NCI-H1092 (cell line): ENCODE measurements around the gene FCAR.
"Not testable (repeated sequence)": the region's sequence is repeated elsewhere in the genome, so short reads cannot be mapped to it uniquely, and the experiment has no call there.

Experiments used
- DNase-seq: peaks from one replicate; lab custom pipeline; 2025; lab: John Stamatoyannopoulos, UW

FCAR gene

DNA sequence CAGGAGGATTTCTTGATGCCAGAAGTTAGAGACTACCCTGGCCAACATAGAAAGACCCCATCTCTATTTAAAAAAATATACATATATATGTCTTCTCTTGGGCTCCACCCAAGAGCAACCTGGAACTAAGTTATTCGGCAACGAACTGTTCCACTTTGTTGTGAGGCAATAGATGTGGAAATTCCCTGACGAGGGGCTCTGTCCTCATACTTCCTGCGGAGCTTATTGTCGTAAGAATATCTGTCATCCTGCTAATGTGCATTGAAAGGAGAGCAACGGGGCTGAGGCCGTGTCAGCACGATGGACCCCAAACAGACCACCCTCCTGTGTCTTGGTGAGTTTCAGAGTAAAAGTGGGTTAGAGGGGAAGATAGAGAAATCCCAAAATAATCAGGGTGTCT lies at the start of gene FCAR:
Gene FCAR, plus strand, starts transcription at position 246 of the 400 bp plus-strand sequence. Its CDS starts 55 bp downstream, at position 301.
- no peak for DNase-seq

DNA sequence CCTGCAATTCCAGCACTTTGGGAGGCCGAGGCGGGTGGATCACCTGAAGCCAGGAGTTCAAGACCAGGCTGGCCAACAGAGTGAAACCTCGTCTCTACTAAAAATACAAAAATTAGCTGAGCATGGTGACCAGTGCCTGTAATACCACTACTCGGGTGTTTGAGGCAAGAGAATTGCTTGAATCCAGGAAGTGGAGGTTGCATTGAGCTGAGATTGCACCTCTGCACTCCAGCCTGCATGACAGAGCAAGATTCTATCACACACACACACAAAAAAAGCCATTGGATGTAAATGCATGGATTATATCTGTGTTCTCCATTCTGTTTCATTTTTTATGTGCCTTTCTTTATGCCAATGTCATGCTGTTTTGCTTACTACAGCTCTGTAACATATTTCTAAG lies 49.6 kb upstream of the FCAR start:
- not testable (repeated sequence) for DNase-seq

DNA sequence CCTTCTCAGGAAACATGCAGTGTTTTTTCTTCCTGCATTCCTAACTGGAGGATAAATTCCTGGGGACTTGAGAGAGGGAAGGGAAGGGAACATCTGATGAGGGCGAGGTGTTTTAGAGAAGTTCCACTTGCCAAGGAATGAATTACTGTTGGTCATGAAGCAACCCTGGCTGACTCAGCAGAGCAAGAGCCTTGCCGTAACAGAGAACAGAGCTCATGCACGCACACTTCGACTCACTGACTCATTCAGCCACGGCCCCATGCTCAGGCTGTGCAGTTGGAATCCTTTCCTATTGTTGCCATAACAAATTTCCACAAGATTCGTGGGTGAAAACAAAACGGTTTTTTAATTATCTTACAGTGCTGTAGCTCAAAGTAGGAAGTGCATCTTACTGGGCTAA lies 48.7 kb upstream of the FCAR start:
- DNase-seq: not testable (repeated sequence)

DNA sequence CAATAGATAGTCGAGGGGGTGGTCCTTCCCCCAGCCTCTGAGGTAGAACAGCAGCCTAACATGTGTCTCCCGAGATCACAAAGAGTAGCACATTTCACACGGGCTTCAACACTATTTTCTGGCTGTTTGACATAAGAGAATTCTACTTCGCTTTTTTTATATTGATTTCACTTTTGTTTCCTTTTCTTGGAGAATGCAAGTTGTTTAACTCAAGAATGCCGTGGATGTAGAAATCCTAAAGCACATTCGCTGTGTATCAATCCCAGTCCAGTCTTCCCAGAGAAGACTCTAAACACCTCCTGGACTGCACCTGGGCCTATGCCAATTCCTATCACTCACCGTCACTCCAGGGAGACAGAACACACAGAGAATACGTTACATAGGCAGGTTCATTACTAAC lies 46.0 kb upstream of the FCAR start:
- not testable (repeated sequence) for DNase-seq

DNA sequence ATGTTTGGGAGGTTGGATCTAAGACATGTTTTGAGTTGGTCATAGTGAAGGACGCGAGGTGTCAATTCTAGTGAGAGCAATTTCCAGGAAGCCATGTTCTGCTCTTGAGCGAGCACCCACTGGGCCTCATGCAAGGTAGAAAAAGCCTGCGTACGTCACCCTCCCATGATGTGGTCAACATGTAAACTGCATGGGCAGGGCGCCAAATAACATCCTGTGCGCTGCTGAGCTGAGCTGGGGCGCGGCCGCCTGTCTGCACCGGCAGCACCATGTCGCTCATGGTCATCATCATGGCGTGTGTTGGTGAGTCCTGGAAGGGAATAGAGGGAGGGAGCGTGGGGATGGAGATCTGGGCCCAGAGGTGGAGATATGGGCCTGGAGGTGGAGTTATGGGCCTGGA lies 41.5 kb upstream of the FCAR start, which contains the start of gene KIR2DS4:
Gene KIR2DS4, plus strand, starts transcription at position 181 of the 400 bp plus-strand sequence.
- not testable (repeated sequence) for DNase-seq

DNA sequence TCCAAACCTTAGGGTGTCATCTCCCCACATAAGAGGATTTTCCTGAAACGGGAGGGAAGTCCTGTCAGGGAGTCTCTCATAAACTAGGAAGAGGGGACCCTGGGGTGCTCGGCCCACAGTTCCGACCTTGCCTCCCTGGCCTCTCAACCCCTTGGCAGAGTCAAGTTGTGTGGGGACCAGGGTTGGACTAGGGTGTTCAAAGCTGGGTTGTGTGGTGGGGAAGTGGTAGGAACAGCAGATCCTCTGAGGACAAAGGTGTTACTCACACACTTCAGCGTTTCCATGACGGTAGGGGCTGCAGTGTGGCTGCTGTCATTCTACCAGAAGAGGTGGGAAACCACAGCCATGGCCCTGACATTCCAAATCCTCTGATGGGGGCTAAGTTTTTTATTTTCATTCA lies 38.9 kb upstream of the FCAR start:
- not testable (repeated sequence) for DNase-seq

DNA sequence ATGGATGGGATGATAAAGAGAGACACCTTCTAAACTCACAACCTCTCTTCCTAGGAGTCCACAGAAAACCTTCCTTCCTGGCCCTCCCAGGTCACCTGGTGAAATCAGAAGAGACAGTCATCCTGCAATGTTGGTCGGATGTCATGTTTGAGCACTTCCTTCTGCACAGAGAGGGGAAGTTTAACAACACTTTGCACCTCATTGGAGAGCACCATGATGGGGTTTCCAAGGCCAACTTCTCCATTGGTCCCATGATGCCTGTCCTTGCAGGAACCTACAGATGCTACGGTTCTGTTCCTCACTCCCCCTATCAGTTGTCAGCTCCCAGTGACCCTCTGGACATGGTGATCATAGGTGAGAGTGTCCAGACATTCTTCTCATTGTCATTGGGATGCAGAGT lies 36.5 kb upstream of the FCAR start:
- not testable (repeated sequence) for DNase-seq

DNA sequence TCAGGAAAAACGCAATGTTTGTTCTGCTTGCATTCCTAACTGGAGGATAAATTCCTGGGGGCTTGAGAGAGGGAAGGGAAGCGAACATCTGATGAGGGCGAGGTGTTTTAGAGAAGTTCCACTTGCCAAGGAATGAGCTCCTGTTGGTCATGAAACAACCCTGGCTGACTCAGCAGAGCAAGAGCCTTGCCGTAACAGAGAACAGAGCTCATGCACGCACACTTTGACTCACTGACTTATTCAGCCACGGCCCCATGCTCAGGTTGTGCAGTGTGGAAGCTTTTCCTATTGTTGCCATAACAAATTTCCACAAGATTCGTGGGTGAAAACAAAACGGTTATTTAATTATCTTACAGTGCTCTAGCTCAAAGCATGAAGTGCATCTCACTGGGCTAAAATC lies 30.9 kb upstream of the FCAR start:
- not testable (repeated sequence) for DNase-seq

DNA sequence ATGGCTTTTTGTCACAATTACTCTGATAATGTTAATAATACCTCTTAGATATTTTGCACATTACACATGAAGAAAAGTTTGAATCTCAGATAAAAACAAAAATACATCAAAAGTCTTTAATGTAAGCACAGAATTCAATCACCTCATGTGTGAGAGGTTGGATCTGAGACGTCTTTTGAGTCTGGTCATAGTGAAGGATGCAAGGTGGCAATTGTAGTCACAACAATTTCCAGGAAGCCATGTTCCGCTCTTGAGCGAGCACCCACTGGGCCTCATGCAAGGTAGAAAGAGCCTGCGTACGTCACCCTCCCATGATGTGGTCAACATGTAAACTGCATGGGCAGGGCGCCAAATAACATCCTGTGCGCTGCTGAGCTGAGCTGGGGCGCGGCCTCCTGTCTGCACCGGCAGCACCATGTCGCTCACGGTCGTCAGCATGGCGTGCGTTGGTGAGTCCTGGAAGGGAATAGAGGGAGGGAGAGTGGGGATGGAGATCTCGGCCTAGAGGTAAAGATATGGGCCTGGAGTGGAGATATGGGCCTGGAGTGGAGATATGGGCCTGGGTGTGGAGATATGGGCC lies 23.9 kb upstream of the FCAR start, which contains the start of gene KIR3DL2:
Gene KIR3DL2, plus strand, starts transcription at position 383 of the 580 bp plus-strand sequence. Its CDS starts 33 bp downstream, at position 416.
- DNase-seq: not testable (repeated sequence)

DNA sequence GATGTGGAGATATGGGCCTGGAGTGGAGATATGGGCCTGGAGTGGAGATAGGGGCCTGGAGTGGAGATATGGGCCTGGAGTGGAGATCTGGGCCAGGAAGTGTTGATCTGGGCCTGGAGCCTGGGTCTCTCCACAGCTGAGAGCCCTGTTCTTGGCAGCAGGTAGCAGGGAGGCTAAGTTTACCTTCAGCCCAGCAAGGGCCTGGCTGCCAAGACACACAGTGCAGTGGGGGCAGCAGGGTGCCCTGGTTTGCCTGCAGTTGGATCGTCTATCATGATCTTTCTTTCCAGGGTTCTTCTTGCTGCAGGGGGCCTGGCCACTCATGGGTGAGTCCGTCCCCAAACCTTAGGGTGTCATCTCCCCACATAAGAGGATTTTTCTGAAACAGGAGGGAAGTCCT lies 23.1 kb upstream of the FCAR start:
- DNase-seq: no peak

DNA sequence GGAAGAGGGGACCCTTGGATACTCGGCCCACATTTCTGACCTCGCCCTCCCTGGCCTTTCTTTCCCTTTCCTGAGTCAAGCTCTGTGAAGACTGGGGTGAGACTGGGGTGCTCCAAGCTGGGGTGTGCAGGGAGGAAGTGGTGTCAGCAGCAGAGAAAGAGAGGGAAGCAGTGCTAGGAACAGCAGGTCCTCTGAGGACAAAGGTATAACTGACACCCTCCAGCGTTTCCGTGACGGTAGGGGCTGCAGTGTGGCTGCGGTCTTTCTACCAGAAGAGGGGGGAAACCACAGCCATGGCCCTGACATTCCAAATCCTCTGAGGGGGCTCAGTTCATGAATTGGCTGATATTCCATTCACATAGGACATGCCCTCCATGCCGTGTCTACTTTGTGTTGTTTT lies 22.7 kb upstream of the FCAR start:
- no peak for DNase-seq

DNA sequence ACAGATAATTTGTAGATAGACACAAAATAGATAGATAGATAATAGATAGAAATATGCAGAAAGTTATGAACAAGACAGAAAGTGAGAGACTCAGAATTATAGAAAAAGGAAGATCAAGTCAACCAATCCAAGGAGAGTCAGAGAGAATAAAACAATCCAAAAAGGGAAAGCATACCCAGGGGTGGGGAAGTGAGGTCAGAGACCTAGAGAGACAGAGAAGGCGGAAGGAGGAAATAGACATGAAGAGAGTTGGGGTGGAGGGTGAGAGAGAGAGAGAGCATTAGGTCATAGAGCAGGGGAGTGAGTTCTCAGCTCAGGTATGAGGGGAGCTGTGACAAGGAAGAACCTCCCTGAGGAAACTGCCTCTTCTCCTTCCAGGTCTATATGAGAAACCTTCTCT lies 18.8 kb upstream of the FCAR start:
- not testable (repeated sequence) for DNase-seq

DNA sequence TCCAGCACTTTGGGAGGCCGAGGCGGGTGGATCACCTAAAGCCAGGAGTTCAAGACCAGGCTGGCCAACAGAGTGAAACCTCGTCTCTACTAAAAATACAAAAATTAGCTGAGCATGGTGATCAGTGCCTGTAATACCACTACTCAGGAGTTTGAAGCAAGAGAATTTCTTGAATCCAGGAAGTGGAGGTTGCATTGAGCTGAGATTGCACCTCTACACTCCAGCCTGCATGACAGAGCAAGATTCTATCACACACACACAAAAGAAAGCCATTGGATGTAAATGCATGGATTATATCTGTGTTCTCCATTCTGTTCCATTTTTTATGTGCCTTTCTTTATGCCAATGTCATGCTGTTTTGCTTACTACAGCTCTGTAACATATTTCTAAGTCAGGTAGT lies 15.6 kb upstream of the FCAR start:
- not testable (repeated sequence) for DNase-seq

DNA sequence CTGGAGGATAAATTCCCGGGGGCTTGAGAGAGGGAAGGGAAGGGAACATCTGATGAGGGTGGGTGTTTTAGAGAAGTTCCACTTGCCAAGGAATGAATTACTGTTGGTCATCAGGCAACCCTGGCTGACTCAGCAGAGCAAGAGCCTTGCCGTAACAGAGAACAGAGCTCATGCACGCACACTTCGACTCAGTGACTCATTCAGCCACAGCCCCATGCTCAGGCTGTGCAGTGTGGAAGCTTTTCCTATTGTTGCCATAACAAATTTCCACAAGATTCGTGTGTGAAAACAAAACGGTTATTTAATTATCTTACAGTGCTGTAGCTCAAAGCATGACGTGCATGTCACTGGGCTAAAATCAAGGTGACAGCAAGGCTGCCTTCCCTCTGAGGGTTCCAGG lies 14.6 kb upstream of the FCAR start:
- not testable (repeated sequence) for DNase-seq

DNA sequence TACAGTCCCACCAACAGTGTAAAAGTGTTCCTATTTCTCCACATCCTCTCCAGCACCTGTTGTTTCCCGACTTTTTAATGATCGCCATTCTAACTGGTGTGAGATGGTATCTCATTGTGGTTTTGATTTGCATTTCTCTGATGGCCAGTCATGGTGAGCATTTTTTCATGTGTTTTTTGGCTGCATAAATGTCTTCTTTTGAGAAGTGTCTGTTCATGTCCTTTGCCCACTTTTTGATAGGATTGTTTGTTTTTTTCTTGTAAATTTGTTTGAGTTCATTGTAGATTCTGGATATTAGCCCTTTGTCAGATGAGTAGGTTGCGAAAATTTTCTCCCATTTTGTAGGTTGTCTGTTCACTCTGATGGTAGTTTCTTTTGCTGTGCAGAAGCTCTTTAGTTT lies 10.6 kb upstream of the FCAR start:
- DNase-seq: not testable (repeated sequence)

DNA sequence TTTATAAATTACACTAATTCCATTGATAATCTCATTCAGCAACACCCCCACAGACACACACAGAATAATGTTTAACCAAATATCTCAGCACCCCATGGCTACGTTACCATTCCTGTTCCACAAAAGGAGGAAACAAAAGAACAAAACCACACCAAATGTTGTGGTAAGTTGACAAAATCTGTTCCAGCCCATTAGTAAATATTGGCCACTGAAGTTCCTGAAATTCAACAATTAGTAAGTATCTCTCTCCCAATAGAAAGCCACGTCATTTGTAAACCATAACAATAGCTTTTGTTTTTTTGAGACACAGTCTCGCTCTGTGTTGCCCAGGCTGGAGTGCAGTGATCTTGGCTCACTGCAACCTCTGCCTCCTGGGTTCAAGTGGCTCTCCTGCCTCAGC lies 2.3 kb upstream of the FCAR start:
- no peak for DNase-seq

DNA sequence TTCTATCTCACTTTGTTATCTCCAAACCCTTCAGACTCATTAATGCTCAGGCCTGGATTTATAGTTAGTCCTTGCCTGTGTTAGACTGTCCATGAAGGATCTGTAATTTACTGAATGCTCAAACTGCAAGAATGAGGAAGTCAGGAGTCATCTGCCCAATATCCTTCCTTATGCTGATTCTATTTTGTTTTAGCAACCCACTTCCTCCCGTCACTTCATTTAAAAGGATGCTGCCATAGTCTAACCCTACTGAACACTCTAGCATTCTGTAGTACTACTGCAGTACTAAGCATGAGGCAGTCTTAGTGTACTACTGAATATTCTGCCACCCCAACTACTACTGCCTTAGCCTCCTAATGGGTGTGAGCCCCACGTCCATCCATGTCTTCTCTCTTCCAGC lies 1.5 kb downstream of the FCAR start:
- DNase-seq: no peak

DNA sequence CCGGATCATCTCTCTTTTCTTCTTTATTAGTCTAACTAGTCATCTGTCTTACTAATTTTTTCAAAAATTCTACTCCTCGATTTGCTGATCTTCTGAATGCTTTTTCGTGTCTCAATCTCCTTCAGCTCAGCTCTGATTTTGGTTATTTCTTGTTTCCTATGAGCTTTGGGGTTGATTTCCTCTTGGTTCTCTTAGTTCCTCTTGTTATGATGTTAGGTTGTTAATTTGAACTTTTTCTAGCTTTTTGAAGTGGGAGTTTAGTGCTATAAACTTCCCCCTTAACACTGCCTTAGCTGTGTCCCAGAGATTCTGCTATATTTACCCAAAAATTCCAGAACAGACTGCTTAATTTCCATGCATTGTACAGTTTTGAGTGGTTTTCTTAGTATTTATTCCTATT lies 3.4 kb downstream of the FCAR start:
- no peak for DNase-seq

DNA sequence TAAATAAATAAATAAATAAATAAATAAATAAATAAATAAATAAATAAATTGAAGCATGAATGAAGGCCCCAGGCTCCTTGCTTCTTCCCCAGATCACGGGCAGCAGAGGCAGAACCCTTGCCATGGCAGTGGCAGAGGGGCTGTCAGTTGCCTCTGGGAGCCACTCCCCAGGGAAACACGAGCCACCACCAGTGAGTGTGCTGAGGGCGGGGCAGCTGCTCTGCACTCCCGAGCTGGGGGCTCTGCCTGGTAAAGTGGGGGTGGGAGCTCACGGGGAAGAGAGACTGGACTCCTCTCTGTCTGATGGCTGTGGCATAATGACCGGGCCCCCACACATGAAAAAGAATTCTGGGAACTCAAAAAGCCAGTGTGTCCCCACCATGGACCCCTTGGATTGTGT lies 7.8 kb downstream of the FCAR start:
- no peak for DNase-seq

DNA sequence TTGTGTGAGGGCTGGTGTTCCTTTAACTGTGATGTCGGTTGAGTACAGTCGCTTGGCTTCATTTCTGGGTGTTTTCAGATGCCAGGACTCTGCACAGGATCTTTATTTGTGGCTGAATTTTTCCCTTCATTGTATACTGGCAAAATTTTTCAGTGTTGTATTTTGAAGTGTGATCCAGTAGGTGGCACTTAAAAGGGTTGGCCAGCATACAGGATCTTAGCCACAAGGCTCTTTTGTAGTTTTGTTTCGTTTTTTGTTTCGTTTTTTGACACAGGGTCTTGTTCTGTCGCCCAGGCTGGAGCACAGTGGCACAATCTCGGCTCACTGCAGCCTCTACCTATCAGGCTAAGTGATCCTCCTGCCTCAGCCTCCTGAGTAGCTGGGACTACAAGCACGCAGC lies 8.7 kb downstream of the FCAR start:
- DNase-seq: no peak

DNA sequence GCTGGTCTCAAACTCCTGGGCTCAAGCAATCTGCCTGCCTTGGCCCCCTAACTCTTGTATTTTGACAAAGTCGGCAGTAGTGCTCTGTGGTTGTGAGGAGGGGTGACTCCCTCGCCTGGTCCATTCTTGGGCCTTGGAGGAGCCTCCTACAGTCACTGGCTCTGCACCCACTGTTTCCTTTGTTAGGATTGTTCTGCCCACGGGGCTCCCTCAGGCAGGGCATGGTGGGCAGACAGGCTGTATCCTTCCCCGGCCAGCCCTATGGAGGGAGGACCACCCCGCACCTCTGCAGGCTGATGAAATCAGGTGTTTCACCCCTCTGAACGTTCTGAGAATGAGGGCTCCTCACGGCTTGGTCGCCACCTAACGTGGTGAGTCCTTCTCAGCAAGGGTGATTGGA lies 9.2 kb downstream of the FCAR start:
- DNase-seq: no peak

DNA sequence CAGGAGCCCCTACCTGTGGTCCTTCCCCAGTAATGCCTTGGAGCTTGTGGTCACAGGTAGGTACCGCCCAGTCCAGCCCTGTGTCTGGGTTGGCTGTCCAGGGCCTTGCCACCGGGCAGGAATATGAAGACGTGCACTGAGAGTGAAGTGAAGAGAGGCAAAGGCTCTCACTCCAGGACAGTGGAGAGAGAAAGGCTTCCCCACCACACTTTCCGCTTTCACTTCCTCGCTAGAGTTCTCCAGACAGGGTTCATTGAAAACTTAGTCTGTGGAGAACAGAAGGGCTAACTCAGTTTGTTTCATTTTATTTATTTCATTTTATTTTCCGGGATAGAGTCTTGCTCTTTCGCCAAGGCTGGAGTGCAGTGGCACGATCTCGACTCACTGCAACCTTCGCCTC lies 14.2 kb downstream of the FCAR start:
- no peak for DNase-seq

DNA sequence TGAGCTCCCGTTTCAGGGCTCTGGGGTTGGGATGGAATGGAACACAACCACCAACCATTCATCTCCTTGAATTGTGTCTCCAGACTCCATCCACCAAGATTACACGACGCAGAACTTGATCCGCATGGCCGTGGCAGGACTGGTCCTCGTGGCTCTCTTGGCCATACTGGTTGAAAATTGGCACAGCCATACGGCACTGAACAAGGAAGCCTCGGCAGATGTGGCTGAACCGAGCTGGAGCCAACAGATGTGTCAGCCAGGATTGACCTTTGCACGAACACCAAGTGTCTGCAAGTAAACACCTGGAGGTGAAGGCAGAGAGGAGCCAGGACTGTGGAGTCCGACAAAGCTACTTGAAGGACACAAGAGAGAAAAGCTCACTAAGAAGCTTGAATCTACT lies 15.5 kb downstream of the FCAR start:
- no peak for DNase-seq

DNA sequence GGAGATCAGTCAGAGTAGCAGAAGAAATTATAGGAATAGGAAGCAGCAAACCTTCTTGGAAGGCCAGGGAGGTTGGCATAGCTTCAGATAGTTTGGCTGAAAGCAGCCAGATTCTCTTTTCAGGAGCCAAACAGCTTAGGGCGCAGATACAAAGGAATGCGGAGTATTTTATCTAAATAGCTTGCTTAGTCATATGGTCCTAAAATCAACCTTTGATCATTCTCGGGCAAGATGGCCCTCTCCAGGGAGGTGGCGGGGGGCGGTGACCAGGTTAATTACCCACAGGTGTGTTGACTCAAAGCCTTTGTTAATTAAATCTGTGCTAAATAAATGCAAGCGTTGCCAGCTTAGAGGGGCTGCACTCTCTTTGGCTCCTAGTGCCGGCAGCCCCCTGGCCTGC lies 19.4 kb downstream of the FCAR start:
- no peak for DNase-seq
